Hepatocyte (in vitro differentiated cells): ENCODE measurements around the gene ASB4. TPM values are rescaled to one million over a fixed set of nuclear protein-coding genes. Genes with fewer than 3 reads are reported as not detected.

Experiments used
- DNase-seq: peaks from one replicate; pipeline ENCODE4 v3.0.0-alpha.2; 2016; ENCODE audit warnings: low spot score
- H2AFZ ChIP-seq: fragments of 200-600 bp; sonication (generic); 2 replicates; pipeline ENCODE4 v1.6.0; 2016; ENCODE audit warnings: antibody characterized with exemption, mild to moderate bottlenecking
- H3K27ac ChIP-seq: fragments of 200-600 bp; sonication (generic); 2 replicates; pipeline ENCODE4 v1.5.1; 2016; ENCODE audit warnings: mild to moderate bottlenecking
- H3K27me3 ChIP-seq: fragments of 200-600 bp; sonication (generic); 2 replicates; pipeline ENCODE4 v1.6.1; 2016
- H3K36me3 ChIP-seq: fragments of 200-600 bp; sonication (generic); replicated peaks from 2 replicates; pipeline ENCODE4 v1.5.1; 2016; ENCODE audit warnings: low read depth; ENCODE audit not compliant: insufficient read depth
- H3K4me1 ChIP-seq: fragments of 200-600 bp; sonication (generic); 2 replicates; pipeline ENCODE4 v1.5.1; 2016; ENCODE audit warnings: mild to moderate bottlenecking, moderate library complexity; ENCODE audit not compliant: insufficient read depth
- H3K4me2 ChIP-seq: fragments of 200-600 bp; sonication (generic); 2 replicates; pipeline ENCODE4 v1.6.0; 2016
- H3K4me3 ChIP-seq: fragments of 200-600 bp; sonication (generic); 2 replicates; pipeline ENCODE4 v1.5.1; 2016; ENCODE audit warnings: mild to moderate bottlenecking
- H3K79me2 ChIP-seq: fragments of 200-600 bp; sonication (generic); 2 replicates; pipeline ENCODE4 v1.6.0; 2017; ENCODE audit warnings: mild to moderate bottlenecking
- H3K9me2 ChIP-seq: fragments of 200-600 bp; sonication (generic); replicated peaks from 2 replicates; pipeline ENCODE4 v1.6.0; 2017; ENCODE audit warnings: mild to moderate bottlenecking; ENCODE audit not compliant: insufficient read depth
- H3K9me3 ChIP-seq: fragments of 200-600 bp; sonication (generic); 2 replicates; pipeline ENCODE4 v1.5.1; 2016; ENCODE audit warnings: low read depth, mild to moderate bottlenecking
- H4K20me1 ChIP-seq: fragments of 200-600 bp; sonication (generic); 2 replicates; pipeline ENCODE4 v1.6.0; 2016; ENCODE audit warnings: mild to moderate bottlenecking; ENCODE audit not compliant: insufficient read depth, poor library complexity, severe bottlenecking
- CTCF ChIP-seq: fragments of 200-600 bp; sonication (generic); IDR thresholded peaks from 2 replicates; pipeline ENCODE4 v1.5.1; 2016; ENCODE audit warnings: antibody characterized with exemption, mild to moderate bottlenecking; ENCODE audit not compliant: poor library complexity
- EZH2 ChIP-seq: fragments of 200-600 bp; sonication (generic); IDR thresholded peaks from 2 replicates; pipeline ENCODE4 v1.6.1; 2016; ENCODE audit warnings: antibody characterized with exemption, mild to moderate bottlenecking, borderline replicate concordance
- EZH2phosphoT487 ChIP-seq: fragments of 200-600 bp; sonication (generic); IDR thresholded peaks from one replicate; pipeline ENCODE4 v1.6.1; 2018; ENCODE audit warnings: antibody characterized with exemption, mild to moderate bottlenecking, low read depth, moderate library complexity; ENCODE audit not compliant: unreplicated experiment, severe bottlenecking
- WGBS: methylation state at CpG from one replicate; pipeline ENCODE4 v1.1.6; 2016; ENCODE audit warnings: low lambda C conversion rate; ENCODE audit errors: missing lambda C conversion rate; 5-methylcytosine and 5-hydroxymethylcytosine counted together
- polyA plus RNA-seq: library from polyadenylated mRNA; unstranded; fragments of >200 nt; fragmentation: Nextera tagmentation; extraction: Ambion mirVana; gene quantifications from 2 replicates; pipeline ENCODE4 v1.2.1, GENCODE V29; 2016
- total RNA-seq: library from RNA; depleted of rRNA; stranded (reverse); fragments of >200 nt; gene quantifications from 2 replicates; pipeline ENCODE4 v1.2.3, GENCODE V29; 2014

ASB4 gene
- total and polyA plus RNA-seq, 2 experiments from 2014 or later = 0.03 to 0.35 TPM

GRCh38 chr7:95585426-95585789, 99.7 kb downstream of the ASB4 start:
- Histone ChIP-seq H4K20me1 (no peaks in the 10 kb centered on the region), H3K4me1 (peaks cover 2% of the 10 kb centered on the region), H2AFZ (no peak overlapping the region), H3K4me2 (no peak overlapping the region), H3K27ac (no peak overlapping the region), H3K4me3 (no peak overlapping the region), H3K79me2 (no peaks in the 10 kb centered on the region), H3K36me3 (no peaks in the 10 kb centered on the region), H3K9me2 (no peaks in the 10 kb centered on the region), H3K9me3 (no peaks in the 10 kb centered on the region), H3K27me3 (no peaks in the 10 kb centered on the region)
- no peak for TF ChIP-seq CTCF
- no peak for DNase-seq
- whole genome bisulfite sequencing = 93% methylated on average over 3 of the region's 3 CpGs

GRCh38 chr7:95586951-95587301, 101.2 kb downstream of the ASB4 start:
- Histone ChIP-seq H2AFZ (no peak overlapping the region), H3K27me3 (no peaks in the 10 kb centered on the region), H3K27ac (no peak overlapping the region), H3K4me2 (no peak overlapping the region), H3K79me2 (no peaks in the 10 kb centered on the region), H3K9me2 (no peaks in the 10 kb centered on the region), H3K36me3 (no peaks in the 10 kb centered on the region), H3K4me3 (no peak overlapping the region), H3K9me3 (no peaks in the 10 kb centered on the region), H4K20me1 (no peaks in the 10 kb centered on the region), H3K4me1 (peaks cover 7% of the 10 kb centered on the region)
- 89% methylated on average over 3 of the region's 3 CpGs for WGBS
- TF ChIP-seq EZH2 (no peak), CTCF (no peak), EZH2phosphoT487 (no peak)
- DNase-seq = no peak

- DNase-seq = no peak
- Histone ChIP-seq H3K9me3 (no peaks in the 10 kb centered on the region), H3K27ac (no peak overlapping the region), H3K4me2 (no peak overlapping the region), H3K9me2 (no peaks in the 10 kb centered on the region), H3K4me1 (peaks cover 7% of the 10 kb centered on the region), H2AFZ (no peak overlapping the region), H3K79me2 (no peaks in the 10 kb centered on the region), H3K27me3 (no peaks in the 10 kb centered on the region), H3K4me3 (no peak overlapping the region), H3K36me3 (no peaks in the 10 kb centered on the region), H4K20me1 (no peaks in the 10 kb centered on the region)
- no peak for TF ChIP-seq CTCF
- no peak for TF ChIP-seq EZH2
- TF ChIP-seq EZH2phosphoT487 = no peak
Measured at GRCh38 chr7:95589031-95589430, 103.3 kb downstream of the ASB4 start.

GRCh38 chr7:95589766-95590165, 104.0 kb downstream of the ASB4 start:
- Histone ChIP-seq H3K79me2 (no peaks in the 10 kb centered on the region), H3K27me3 (no peaks in the 10 kb centered on the region), H3K4me2 (no peak overlapping the region), H3K9me3 (no peaks in the 10 kb centered on the region), H3K4me1 (peaks cover 7% of the 10 kb centered on the region), H2AFZ (no peak overlapping the region), H3K4me3 (no peak overlapping the region), H3K9me2 (no peaks in the 10 kb centered on the region), H4K20me1 (no peaks in the 10 kb centered on the region), H3K36me3 (no peaks in the 10 kb centered on the region), H3K27ac (no peak overlapping the region)
- DNase-seq = no peak
- WGBS = 93% methylated on average over 1 of the region's 1 CpG
- TF ChIP-seq EZH2 (no peak), CTCF (no peak), EZH2phosphoT487 (no peak)
